NCI-H1436 (cell line): ENCODE measurements around the gene GPR158.

ENCODE experiments used
- DNase-seq: peaks from one replicate; lab custom pipeline; 2025; lab: John Stamatoyannopoulos, UW

The GPR158 gene

DNA sequence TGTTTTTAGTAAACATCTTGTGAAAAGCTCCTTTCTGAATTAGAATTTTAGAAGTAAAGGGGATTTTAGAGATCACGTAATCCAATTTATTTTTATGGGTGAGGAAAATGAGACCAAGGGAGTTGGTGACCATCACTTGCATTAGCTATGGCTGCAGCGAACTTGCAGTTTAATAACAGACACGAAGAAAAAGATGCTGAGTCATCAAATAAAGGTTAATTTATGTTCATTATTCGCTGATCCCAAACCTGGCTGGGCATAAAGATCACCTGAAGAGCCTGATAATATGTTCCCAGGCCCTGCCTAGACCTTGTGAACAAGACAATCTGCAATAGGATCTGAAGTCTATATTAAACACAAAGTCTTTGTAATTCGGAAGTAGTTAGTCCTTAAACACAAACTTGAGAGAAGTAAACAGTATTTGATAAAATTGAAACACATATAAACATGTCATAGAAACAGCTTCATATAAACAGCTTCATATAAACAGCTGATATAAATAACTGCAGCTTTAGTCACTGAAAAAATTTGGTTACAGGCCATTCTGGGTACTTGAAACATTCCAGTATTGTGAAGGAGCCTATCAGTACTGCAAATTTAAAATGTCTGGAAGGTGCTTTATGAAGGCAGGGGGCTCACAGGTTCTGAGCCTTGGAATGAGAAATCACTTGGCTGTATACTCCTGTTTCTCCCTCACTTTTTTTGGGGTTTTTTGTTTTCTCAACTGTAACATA lies 16.5 kb downstream of the GPR158 start:
- DNase-seq = no peak

DNA sequence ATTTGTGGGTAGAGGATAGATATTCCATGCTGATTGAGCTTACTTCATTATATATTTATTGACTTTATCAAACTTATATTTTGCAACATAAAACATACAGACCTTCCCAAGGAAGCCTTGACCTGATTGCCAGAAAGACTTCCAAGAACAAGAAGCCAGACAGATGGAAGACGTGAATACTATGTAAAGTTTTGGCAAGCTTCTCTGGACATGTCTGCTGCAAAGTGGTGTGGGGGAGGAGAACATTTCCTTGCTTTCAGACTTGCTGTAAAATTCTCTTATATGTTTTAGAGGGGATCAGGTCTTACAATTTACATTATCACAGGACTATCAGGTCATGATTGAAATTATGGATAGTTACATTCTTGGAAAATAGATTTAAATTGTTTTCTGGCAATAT lies 23.4 kb downstream of the GPR158 start:
- no peak for DNase-seq

DNA sequence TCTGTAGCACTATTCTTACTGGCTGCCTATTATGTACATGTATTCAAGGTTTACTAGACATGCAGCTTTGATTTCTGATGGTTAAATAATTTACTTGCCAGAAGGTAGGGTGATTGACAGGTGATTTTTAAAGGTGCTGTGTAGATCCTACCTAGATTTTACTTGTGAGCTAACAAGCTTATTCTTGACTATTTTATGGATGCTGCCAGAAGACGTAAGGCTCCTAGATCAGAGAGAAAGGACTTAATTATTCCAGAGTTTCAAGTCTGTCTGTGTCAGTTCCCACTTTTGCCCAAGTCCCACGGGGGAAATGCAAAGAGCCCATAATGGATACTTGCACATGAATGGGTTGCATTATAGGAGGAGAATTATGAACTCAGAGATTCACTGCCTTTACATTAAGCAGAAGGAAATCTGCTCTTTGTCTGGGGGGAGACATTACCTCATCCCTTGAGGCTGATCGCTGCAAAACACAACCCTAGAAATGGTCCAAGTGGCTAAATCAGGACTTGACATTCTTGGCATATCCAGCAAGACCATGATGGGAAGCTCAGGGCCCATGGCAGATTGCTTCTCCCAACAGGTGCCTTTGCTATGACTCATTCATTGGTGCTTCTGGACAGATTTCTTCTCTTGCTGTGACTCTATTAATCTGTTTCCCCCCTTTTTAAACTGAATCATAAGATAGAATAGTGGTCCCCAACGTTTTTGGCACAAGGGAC lies 32.1 kb downstream of the GPR158 start:
- DNase-seq = no peak

DNA sequence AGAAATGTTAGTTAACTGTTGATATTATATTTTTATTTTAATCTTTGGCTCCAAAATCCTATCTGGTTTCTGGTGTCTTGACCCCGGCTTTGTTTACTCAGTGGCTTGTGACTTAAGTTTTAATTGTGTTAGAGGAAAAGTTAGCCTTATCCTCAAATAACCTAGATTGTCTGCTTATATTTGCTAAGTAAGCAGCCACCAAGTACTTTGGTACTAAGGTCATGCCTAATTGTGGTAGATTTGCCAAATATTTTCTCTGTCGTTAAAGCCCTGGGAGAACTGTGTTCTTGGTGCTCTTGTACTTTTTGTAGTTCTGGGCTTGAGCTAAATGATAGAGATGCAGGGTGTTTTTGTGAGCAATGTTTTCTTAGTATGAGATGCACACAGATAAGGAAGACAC lies 34.8 kb downstream of the GPR158 start:
- DNase-seq = no peak

DNA sequence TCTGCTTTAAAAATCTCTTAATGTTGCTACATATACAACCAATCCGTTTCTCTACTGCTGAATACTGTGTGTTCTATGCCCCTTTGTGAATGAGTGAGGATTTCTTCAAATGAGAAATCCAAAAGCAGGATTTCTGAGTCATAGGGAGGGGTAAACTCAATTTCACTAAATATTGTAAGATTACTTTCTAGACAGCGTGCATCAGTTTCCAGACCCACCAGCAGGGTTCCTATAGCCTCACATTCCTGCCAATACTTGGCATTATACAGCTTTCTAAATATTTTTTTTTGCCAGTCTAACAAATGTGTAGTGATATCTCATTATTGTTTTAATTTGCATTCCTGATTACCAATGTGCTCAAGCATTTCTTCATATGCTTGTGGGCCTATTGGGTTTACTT lies 35.5 kb downstream of the GPR158 start:
- no peak for DNase-seq

DNA sequence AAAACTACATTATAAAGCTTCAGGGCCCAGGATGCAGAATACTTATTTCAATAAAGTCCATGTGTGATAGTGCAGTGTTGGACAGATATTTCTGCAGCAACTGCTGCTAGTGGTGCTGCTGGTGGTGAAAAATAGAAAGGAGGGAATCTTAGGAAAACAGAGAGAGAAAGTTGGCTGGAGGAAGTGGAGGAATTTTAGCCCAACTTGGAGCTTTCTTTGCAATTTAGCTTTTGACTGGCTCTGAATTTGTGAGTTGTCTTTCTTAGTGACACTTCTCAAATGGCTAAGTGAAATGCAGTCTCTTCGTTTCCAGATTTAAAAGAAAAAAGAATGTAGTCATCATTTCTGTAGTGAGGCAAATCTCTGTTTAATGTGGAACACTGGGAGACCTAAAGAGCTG lies 45.4 kb downstream of the GPR158 start:
- no peak for DNase-seq

DNA sequence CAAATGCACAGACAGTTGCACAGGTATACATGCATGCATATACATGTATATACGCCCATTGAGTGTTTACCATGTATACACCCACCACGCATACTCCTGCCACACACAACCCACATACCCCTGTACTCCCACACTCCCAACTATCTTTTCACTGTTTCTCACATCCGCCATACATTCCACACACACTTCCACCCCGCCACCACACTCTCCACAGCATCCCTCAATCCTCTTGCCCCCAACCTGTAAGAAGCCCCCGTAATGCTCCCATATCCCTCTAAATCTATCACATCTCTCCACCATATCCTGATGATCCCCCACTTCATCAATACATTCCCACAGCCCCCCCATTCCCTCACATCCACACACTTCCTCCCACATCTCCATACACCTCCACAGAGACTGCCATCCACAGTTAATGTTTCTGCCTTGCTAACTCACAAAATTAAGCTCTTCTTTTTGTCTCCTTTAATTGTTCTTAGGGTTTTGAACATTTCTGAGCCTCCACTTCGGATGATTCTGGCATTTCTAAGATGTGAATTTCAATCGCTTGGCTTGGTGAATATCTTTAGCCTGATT lies 47.4 kb downstream of the GPR158 start:
- DNase-seq = no peak

DNA sequence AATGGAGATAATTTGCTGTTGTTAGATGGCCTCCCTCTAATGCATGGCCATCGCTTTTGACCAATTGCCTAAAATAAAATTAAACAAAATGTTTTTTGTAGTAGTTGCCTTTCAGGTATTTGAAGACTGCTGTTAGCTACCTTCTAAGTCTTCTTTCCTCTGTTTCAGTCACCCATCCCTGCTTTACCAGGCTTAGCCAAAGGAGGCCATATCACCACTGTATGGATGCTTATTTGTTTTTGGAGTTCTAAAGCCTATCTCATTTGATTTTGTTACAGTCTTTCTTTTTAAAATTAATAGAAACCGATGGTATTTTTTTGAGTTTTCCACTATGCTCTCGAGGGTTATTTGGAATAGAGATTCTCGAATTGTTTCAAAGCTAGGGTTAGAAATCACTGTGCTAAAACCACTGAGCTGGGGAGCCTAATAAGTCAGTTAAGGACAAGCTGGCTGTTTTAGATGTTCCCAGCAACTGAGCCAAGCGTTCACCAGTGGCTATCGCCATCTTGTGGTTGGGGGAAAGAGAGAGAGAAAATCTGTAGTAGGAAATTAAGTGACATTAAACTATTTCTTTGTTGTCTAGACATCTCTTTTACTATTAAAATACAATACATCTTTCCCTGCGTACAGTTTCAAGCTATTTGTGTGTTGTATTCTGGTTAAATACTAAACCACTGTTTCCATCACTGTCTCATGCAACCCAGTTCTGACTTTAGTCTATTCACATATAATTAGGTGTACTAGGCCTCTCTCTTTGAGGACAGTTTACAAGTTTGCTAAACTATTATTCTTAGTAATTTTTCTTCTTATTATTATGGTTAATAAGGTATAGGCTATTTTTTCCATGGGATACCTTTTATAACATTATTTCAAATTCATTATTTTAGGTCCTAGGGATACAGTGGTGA lies 52.2 kb downstream of the GPR158 start:
- DNase-seq = peak; percentile 55

DNA sequence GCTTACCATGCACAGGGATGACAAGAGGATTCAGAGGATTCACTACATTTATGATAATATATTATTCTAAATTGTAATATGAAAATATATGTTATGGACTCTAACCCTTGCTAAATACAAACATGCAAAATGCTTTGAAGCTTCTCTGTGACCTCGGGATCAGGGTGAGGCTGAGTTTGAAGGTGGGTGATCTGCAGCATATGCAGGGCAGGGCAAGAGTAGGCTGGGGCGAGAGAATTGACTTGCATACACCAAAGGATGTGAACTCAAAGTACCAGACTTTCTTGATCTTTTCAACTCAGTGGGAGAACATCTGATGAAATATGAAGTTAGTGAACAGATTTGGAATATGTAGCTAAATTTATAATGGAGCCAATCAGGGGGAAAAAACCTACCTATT lies 57.0 kb downstream of the GPR158 start:
- DNase-seq = no peak

DNA sequence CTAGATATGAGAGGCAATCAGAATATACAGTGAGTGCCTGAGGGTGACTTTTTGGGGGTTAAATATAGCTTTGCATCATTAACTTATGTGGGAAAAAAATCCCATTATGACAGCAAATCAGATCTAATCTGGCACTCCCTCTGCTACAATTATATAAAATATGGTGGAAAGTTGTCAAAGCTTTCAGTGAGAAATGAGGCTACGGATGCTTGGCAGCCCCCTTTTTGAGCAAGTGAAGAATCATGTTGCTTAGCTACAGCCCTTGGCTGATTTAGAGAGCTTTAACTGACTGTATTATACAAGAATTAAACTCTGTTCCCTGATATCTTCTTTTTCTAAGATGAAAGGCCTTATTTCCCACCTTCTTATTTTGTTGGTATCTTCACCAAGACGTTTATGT lies 57.4 kb downstream of the GPR158 start:
- DNase-seq = no peak

DNA sequence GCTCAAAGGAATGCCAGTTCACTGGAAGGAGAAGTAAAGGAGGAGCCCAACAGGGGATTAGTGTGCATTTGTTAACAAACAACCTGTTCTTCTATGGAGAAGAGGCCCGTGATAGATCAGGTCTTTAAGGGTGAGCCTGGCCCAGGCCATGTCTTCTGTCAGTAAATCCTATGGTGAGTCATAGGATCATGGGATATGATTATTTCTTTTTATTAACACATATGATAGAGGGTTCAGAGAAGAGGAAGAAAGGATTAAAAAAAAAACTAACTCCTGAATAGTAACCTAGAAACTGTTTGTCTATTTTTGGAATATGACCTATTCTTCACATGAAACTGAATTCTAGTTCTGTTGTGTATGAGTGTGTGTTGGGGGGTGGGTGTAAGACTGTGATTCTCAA lies 70.4 kb downstream of the GPR158 start:
- DNase-seq = no peak

DNA sequence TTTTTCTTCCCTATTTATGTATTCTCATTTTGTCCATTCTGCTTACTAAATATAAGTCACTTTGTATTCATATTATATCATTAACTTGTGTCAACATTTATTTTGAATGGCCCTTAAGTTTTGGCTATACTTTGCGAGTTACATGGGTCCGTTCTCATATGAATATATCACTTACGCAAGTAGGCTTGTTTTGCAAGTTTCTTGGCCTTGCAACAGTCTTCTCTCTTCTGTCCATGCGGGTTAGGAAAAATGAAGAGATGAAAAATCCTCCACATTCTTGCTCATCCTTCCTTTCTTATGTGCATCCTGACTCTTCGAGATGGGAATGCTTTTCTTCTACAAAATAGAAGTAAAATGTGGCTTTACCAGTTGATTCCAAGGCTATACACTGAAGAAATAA lies 82.8 kb downstream of the GPR158 start:
- no peak for DNase-seq

DNA sequence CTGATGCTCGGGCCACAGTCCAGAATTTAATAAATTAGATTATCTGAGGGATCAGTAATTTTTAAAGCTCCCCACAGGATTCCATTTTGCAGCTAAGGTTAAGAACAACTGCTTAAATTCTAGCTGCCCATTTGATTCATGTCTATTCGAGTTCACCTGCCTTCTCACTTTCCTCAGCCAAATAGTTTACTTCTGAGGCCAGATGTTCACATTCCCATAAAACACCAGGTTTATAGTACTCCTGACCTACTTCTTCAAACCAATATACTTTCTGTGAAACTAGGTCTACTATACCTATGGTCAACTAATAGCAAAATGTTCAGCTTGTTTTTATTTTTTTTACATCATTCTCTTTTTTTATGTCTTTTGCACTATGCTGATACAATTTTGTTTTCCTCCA lies 86.3 kb downstream of the GPR158 start:
- DNase-seq = no peak

DNA sequence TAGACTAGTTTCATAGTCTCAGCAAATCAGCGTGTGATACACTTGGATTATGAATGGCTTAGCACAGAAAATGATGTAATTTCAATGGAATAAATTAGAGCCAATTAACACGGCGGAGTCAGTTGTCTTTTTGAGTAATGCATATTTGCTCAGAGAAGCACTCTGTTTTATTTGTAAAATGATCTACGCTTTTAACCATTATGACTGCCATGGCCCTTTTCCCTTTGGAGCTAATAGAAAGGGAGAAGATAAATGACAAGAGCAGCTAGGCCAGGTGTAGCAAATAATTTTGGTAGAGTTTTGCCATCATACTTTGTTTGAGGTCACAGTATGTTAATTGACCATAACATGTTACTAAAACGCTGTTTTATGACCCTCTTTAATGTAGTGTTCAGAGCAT lies 86.8 kb downstream of the GPR158 start:
- peak; percentile 88 for DNase-seq

DNA sequence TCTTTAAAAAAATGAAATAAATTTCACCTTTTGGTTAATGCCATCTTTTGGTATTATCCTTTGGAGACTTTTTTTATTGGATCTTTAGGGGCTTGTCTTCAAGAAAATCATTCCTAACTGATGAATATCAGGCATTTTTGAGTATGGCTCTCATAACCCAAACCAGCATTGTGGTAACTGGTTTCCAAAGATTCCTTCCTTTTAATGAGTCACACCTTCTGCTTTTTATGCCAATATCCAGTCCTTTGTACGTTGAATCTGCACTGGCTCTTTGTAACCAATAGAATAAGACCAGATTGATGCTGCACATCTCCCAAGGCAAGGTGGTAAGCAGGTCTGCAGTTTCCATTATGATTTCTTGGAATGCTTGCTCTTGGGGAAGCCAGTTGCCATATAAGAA lies 89.1 kb downstream of the GPR158 start:
- DNase-seq = no peak

DNA sequence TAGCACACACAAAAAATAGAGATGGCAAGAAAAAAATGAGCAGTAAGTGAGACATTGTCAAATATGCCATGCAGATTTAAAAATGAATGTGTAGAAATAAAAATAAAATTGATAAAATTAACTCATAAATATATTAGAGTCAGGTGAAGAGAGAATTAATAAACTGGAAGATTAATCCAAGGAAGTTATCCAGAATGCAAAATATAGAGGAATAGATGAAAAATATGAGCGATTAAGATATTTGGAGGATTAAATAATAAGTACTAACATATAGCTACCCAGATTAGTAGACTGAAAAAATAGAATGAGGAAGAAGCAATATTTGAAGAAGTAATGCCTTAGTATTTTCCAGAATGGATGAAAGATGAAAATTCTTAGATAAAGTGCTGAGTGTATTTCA lies 103.4 kb downstream of the GPR158 start:
- DNase-seq = no peak

DNA sequence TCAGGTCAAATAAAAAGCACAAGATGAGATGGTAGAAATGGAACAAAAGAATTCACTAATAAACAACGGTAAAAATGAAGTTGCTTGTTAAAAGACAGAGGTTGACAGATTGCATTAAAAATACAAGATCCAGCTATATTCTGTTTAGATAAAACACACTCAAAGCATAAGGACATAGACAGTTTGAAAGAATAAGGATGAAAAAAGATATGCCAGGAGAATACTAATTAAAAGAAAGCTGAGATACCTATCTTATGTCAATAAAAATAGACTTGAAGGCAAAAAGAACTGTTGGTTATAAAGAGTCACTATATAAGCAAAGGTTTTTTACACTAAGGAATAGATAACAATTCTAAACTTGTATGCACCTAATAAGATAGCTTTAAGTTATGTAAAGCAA lies 105.3 kb downstream of the GPR158 start:
- DNase-seq = no peak

DNA sequence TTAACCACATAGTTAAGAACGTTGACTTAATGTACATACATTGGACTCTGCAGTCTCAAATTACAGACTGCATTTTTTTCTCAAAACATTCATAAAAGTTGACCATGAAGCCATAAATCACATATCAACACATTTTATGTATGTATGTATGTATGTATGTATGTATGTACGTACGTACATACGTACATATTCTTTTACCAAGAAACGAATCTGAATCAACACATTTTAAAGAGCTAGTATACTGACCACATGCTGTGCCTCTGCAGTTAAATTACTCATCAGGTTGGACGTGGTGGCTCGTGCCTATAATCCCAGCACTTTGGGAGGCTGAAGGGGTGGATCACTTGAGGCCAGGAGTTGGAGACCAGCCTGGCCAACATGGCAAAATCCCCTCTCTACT lies 105.8 kb downstream of the GPR158 start:
- no peak for DNase-seq

DNA sequence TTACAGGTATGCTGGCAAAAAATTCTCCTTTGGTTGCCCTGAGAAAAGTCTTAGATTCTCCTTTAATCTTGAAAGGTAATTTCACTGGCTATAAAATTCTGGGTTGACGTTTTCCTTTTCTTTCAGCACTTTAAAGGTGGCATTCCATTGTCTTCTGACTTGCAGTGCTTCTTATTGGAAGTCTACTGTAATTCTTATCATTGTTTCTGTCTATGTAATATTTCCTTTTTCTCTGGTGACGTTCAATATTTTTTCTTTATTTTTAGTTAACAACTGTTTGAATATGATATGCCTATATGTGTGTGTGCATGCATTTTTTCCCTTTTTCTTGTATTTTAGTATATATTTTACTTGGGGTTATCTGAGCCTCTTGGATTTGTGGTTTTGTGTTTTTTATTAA lies 111.0 kb downstream of the GPR158 start:
- DNase-seq = no peak

DNA sequence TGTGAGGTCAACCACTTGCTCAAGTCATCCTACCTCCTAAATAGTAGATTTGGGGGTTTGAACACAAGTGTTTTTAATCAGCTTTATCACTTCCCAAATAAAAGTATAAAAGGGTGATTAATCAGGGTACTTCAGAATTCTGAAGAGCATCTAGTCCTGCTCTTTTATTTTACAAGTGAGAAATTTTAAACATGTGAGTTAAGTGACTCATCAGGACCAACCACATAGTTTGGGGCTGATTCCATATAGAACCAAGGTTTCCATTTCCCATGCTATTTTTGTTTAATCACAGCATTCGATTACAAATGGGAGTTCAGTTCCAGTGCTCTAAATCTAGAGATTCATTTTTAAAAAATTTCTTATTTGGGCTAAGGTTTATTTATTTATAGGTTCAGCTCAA lies 113.4 kb downstream of the GPR158 start:
- no peak for DNase-seq

DNA sequence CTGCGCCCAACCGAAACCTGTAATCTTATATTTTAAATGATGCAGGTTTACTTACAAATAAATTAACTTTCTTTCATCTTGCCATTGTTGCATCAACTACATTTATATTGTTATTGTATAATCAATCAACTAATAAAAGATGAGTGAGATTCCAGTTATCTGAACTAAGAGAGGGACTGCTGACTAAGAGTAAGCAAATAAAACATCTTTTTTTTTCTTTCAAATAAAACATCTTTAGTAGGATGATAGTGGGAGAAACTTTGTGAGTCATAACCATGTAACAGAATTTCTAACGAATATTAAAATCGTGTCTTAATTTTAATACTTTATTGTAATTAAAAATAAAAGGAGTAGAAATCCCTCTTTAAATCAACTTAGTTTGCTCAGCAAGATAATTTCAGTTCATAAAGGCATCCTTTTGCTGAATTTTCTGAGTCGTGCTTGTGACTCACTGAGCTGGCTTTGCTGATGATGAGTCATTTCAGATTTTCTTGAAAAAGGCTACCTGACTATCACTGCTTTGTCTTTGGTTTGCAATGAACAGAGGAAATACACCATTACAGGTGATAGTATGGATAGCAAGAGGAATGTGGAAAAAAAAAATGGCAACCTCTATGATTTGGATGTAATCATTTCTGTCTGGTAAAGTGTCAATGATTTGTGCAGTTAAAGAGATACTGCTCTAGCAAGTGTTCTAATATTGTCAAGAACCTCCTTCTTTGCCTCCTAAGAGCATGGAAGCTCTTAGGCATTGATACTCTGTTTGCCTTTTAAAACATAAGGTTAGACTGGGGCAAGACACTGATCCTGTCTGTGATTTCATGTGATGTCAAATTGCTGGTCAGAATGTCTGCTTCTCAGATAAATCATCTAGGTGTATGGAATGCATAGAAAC lies 119.5 kb downstream of the GPR158 start:
- DNase-seq = no peak
